22Rv1 (cell line): ENCODE measurements around the gene TFPI.

ENCODE experiments used
- ZFX ChIP-seq: fragments of 450-650 bp; IDR thresholded peaks from 2 replicates; pipeline ENCODE4 v1.6.1; 2017; ENCODE audit warnings: antibody characterized with exemption, borderline replicate concordance
- TF ChIP-seq, protein P1 (sequence below): fragments of 450-650 bp; IDR thresholded peaks from 2 replicates; pipeline ENCODE4 v1.5.1; 2017; ENCODE audit warnings: mild to moderate bottlenecking

DNA sequence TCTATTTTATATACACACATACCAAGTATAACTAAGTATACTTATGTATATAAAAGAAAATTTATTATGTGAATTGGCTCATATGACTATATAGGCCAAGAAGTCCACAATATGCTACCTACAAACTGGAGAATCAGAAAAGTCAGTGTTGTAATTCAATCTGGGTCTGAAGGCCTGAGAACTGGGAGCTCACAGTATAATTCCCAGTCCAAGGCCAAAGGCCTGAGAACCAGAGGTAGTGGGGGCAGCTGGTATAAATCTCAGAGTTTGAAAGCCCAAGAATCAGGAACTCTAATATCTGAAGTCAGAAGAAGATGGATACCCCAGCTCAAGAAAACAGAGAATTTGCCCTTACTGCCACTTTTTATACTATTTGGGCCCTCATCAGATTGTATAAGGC lies 38.9 kb upstream of the TFPI start:
- TF ChIP-seq, protein P1, sequence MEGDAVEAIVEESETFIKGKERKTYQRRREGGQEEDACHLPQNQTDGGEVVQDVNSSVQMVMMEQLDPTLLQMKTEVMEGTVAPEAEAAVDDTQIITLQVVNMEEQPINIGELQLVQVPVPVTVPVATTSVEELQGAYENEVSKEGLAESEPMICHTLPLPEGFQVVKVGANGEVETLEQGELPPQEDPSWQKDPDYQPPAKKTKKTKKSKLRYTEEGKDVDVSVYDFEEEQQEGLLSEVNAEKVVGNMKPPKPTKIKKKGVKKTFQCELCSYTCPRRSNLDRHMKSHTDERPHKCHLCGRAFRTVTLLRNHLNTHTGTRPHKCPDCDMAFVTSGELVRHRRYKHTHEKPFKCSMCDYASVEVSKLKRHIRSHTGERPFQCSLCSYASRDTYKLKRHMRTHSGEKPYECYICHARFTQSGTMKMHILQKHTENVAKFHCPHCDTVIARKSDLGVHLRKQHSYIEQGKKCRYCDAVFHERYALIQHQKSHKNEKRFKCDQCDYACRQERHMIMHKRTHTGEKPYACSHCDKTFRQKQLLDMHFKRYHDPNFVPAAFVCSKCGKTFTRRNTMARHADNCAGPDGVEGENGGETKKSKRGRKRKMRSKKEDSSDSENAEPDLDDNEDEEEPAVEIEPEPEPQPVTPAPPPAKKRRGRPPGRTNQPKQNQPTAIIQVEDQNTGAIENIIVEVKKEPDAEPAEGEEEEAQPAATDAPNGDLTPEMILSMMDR = no peak
- no peak for TF ChIP-seq ZFX
